DOHH2 (cell line): Measurements from ENCODE around the gene PLA2G4F.

Source experiments
- CTCF ChIP-seq: fragments of 200-600 bp; sonication (generic); IDR thresholded peaks from one replicate; pipeline ENCODE4 v1.5.1; 2014; ENCODE audit warnings: antibody characterized with exemption, mild to moderate bottlenecking, low read depth, low read length; ENCODE audit not compliant: poor library complexity, severe bottlenecking
- EZH2phosphoT487 ChIP-seq: fragments of 200-600 bp; sonication (generic); IDR thresholded peaks from 2 replicates; pipeline ENCODE4 v1.6.1; 2017; ENCODE audit warnings: borderline replicate concordance, mild to moderate bottlenecking, antibody characterized with exemption, low read length, moderate library complexity, mixed read lengths

- TF ChIP-seq CTCF (peak; percentile 83), EZH2phosphoT487 (no peak)
These were observed 22.4 kb downstream of the PLA2G4F start for GRCh38 chr15:42133886-42134502.
